Mucosa of rectum (tissue), 2 donors: ENCODE measurements around the gene SNX32.
A peak's percentile ranks its signal among the peaks of the same experiment; 100 is the strongest.
"Not testable (repeated sequence)": the region's sequence is repeated elsewhere in the genome, so short reads cannot be mapped to it uniquely, and the experiment has no call there.

ENCODE experiments used
- H3K27ac ChIP-seq, 2 donors: one replicate each; pipeline ENCODE4 v1.7.0; 2013; ENCODE audit warnings: inconsistent platforms in 2 of 2, low read depth in 2 of 2, low read length in 2 of 2
- H3K27me3 ChIP-seq, 2 donors: one replicate each; pipeline ENCODE4 v1.7.0; 2013; ENCODE audit warnings: low read length in 2 of 2; ENCODE audit not compliant: control insufficient read depth in 2 of 2, insufficient read depth in 2 of 2
- H3K36me3 ChIP-seq, 2 donors: one replicate each; pipeline ENCODE4 v1.7.0; 2013; ENCODE audit warnings: low read length in 2 of 2; ENCODE audit not compliant: control insufficient read depth in 2 of 2, insufficient read depth in 2 of 2
- H3K4me1 ChIP-seq, 2 donors: one replicate each; pipeline ENCODE4 v1.7.0; 2013; ENCODE audit warnings: low read length in 2 of 2, mild to moderate bottlenecking in 1 of 2; ENCODE audit not compliant: control insufficient read depth in 2 of 2, insufficient read depth in 2 of 2
- H3K4me3 ChIP-seq, 2 donors: one replicate each; pipeline ENCODE4 v1.7.0; 2013; ENCODE audit warnings: low read length in 2 of 2
- H3K9ac ChIP-seq, 2 donors: one replicate each; pipeline ENCODE4 v1.7.0; 2013; ENCODE audit warnings: low read length in 2 of 2, low read depth in 1 of 2, mild to moderate bottlenecking in 1 of 2
- H3K9me3 ChIP-seq, 2 donors: one replicate each; pipeline ENCODE4 v1.7.0; 2013; ENCODE audit warnings: low read length in 2 of 2; ENCODE audit not compliant: control insufficient read depth in 2 of 2
- donor health status: healthy.
- donor health status: Normal muscosa, but diverticular disease.

SNX32 gene

GRCh38 chr11:65826984-65827735 is 6.6 kb upstream of the SNX32 start:
- no peak overlapping the region for H3K9ac ChIP-seq
- H3K4me1 ChIP-seq = peaks cover 12 to 21% of the 10 kb centered on the region in 2 donors
- no peak overlapping the region for H3K27ac ChIP-seq
- H3K27me3 ChIP-seq = no peaks in the 10 kb centered on the region
- no peak overlapping the region for H3K4me3 ChIP-seq
- no peaks in the 10 kb centered on the region for H3K9me3 ChIP-seq
- no peaks in the 10 kb centered on the region for H3K36me3 ChIP-seq

GRCh38 chr11:65829459-65829858 is 4.3 kb upstream of the SNX32 start:
- Histone ChIP-seq H3K36me3 (no peaks in the 10 kb centered on the region), H3K9me3 (no peaks in the 10 kb centered on the region), H3K27ac (no peak overlapping the region), H3K4me3 (no peak overlapping the region), H3K4me1 (peaks cover 13 to 18% of the 10 kb centered on the region in 2 donors), H3K9ac (no peak overlapping the region), H3K27me3 (no peaks in the 10 kb centered on the region)

- peaks cover 13 to 20% of the 10 kb centered on the region in 2 donors for H3K4me1 ChIP-seq
- not testable (repeated sequence) for H3K9ac ChIP-seq, H3K27ac ChIP-seq, H3K9me3 ChIP-seq, H3K27me3 ChIP-seq, H3K36me3 ChIP-seq, H3K4me3 ChIP-seq
Observed at GRCh38 chr11:65832231-65832630, 1.5 kb upstream of the SNX32 start.

GRCh38 chr11:65834202-65834601 is 439 bp downstream of the SNX32 start:
- peak overlapping the region; percentile 47 to 52 for H3K9ac ChIP-seq
- no peak overlapping the region for H3K27ac ChIP-seq

GRCh38 chr11:65842144-65842543 is 8.4 kb downstream of the SNX32 start:
- no peaks in the 10 kb centered on the region for H3K27me3 ChIP-seq
- H3K4me3 ChIP-seq = no peak overlapping the region
- H3K27ac ChIP-seq = no peak overlapping the region
- H3K4me1 ChIP-seq = peaks cover 0 to 4% of the 10 kb centered on the region in 2 donors
- no peaks in the 10 kb centered on the region for H3K36me3 ChIP-seq
- H3K9me3 ChIP-seq = no peaks in the 10 kb centered on the region
- no peak overlapping the region for H3K9ac ChIP-seq

More at GRCh38 chr11:65834202-65834601, 439 bp downstream of the SNX32 start:
- Histone ChIP-seq H3K36me3 (no peaks in the 10 kb centered on the region), H3K9me3 (no peaks in the 10 kb centered on the region), H3K4me1 (peaks cover 13 to 20% of the 10 kb centered on the region in 2 donors), H3K4me3 (peak overlapping the region; percentile 72 to 87), H3K27me3 (no peaks in the 10 kb centered on the region)

- Histone ChIP-seq H3K4me1 (peaks cover 0 to 4% of the 10 kb centered on the region in 2 donors), H3K27ac (peak overlapping the region; percentile 31 to 57), H3K9ac (peak overlapping the region in 1 of 2 donors; percentile 13), H3K4me3 (no peak overlapping the region), H3K9me3 (no peaks in the 10 kb centered on the region), H3K36me3 (no peaks in the 10 kb centered on the region), H3K27me3 (no peaks in the 10 kb centered on the region)
Observed at GRCh38 chr11:65843811-65844210, 10.0 kb downstream of the SNX32 start.

GRCh38 chr11:65844231-65844872 is 10.6 kb downstream of the SNX32 start:
- Histone ChIP-seq H3K4me1 (peaks cover 3 to 4% of the 10 kb centered on the region in 2 donors), H3K9me3 (no peaks in the 10 kb centered on the region)

GRCh38 chr11:65847746-65848145 is 14.0 kb downstream of the SNX32 start:
- H3K9ac ChIP-seq = no peak overlapping the region
- H3K4me3 ChIP-seq = no peak overlapping the region
- H3K36me3 ChIP-seq = peaks cover 15 to 22% of the 10 kb centered on the region in 2 donors
- H3K9me3 ChIP-seq = no peaks in the 10 kb centered on the region
- H3K27me3 ChIP-seq = no peaks in the 10 kb centered on the region
- no peak overlapping the region for H3K27ac ChIP-seq
- peaks cover 11 to 17% of the 10 kb centered on the region in 2 donors for H3K4me1 ChIP-seq

More at GRCh38 chr11:65844231-65844872, 10.6 kb downstream of the SNX32 start:
- Histone ChIP-seq H3K27ac (peak overlapping the region; percentile 31 to 57), H3K9ac (peak overlapping the region in 1 of 2 donors; percentile 13), H3K27me3 (no peaks in the 10 kb centered on the region), H3K4me3 (no peak overlapping the region), H3K36me3 (no peaks in the 10 kb centered on the region)

- not testable (repeated sequence) for H3K27me3 ChIP-seq, H3K9me3 ChIP-seq, H3K27ac ChIP-seq, H3K4me3 ChIP-seq, H3K9ac ChIP-seq
- peaks cover 22 to 31% of the 10 kb centered on the region in 2 donors for H3K36me3 ChIP-seq
- peaks cover 21 to 27% of the 10 kb centered on the region in 2 donors for H3K4me1 ChIP-seq
Observed at GRCh38 chr11:65848693-65849092, 14.9 kb downstream of the SNX32 start.

GRCh38 chr11:65849366-65849765 is 15.6 kb downstream of the SNX32 start:
- peaks cover 25 to 37% of the 10 kb centered on the region in 2 donors for H3K36me3 ChIP-seq
- H3K27ac ChIP-seq = no peak overlapping the region

More at GRCh38 chr11:65849366-65849765, 15.6 kb downstream of the SNX32 start:
- Histone ChIP-seq H3K27me3 (no peaks in the 10 kb centered on the region), H3K9ac (no peak overlapping the region), H3K4me3 (no peak overlapping the region), H3K9me3 (no peaks in the 10 kb centered on the region), H3K4me1 (peaks cover 27 to 31% of the 10 kb centered on the region in 2 donors)
